ENCODE results near the gene KLHL26.
"Not testable (repeated sequence)": the region's sequence is repeated elsewhere in the genome, so short reads cannot be mapped to it uniquely, and the experiment has no call there.

KLHL26 gene, protein sequence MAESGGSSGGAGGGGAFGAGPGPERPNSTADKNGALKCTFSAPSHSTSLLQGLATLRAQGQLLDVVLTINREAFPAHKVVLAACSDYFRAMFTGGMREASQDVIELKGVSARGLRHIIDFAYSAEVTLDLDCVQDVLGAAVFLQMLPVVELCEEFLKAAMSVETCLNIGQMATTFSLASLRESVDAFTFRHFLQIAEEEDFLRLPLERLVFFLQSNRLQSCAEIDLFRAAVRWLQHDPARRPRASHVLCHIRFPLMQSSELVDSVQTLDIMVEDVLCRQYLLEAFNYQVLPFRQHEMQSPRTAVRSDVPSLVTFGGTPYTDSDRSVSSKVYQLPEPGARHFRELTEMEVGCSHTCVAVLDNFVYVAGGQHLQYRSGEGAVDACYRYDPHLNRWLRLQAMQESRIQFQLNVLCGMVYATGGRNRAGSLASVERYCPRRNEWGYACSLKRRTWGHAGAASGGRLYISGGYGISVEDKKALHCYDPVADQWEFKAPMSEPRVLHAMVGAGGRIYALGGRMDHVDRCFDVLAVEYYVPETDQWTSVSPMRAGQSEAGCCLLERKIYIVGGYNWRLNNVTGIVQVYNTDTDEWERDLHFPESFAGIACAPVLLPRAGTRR

GRCh38 chr19:18636969-18637629, at the start of gene KLHL26:
Gene KLHL26 (plus strand): TSS chr19:18637028. CDS start chr19:18637055, 27 bp downstream.
- no peak for DNase-seq

- DNase-seq: no peak
Observed at GRCh38 chr19:18587561-18587960, 49.3 kb upstream of the KLHL26 start.

DNA sequence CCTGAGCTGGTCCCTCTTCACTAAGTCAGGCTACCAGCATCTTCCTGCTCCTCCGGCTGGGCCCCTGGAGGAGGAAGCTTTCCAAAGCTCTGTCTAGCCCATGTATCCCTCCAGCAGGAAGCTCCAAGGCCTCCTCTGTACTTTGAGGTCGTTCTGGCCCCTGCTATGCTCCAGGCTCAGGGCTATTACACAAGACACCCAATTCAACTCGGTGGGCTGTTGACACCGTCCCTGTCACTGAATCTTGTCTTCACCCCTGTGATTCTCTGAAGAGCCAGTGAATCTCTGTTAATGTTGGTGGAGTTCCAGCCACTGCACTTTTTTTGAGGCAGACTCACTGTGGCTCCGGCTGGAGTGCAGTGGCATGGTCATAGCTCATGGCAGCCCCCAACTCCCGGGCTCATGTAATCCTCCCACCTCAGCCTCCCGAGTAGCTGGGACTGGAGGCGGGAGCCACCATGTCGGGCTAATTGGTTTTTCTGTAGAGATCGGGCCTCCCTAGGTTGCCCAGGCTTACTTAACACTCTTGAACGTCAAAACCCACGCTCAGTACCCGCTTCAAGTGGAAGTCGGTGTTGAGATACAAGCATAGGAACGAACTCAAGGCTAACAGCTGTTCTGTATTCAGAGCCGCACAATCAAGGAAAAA, 48.7 kb upstream of the KLHL26 start:
- DNase-seq: no peak

- DNase-seq: peak; percentile 95
Observed at GRCh38 chr19:18588611-18589379, 48.0 kb upstream of the KLHL26 start, which contains the start of gene REX1BD. Gene REX1BD (plus strand): TSS chr19:18588798. CDS start chr19:18588802, 4 bp downstream.

- DNase-seq: peak; percentile 77
Observed at GRCh38 chr19:18589380-18590272, 47.2 kb upstream of the KLHL26 start.

DNA sequence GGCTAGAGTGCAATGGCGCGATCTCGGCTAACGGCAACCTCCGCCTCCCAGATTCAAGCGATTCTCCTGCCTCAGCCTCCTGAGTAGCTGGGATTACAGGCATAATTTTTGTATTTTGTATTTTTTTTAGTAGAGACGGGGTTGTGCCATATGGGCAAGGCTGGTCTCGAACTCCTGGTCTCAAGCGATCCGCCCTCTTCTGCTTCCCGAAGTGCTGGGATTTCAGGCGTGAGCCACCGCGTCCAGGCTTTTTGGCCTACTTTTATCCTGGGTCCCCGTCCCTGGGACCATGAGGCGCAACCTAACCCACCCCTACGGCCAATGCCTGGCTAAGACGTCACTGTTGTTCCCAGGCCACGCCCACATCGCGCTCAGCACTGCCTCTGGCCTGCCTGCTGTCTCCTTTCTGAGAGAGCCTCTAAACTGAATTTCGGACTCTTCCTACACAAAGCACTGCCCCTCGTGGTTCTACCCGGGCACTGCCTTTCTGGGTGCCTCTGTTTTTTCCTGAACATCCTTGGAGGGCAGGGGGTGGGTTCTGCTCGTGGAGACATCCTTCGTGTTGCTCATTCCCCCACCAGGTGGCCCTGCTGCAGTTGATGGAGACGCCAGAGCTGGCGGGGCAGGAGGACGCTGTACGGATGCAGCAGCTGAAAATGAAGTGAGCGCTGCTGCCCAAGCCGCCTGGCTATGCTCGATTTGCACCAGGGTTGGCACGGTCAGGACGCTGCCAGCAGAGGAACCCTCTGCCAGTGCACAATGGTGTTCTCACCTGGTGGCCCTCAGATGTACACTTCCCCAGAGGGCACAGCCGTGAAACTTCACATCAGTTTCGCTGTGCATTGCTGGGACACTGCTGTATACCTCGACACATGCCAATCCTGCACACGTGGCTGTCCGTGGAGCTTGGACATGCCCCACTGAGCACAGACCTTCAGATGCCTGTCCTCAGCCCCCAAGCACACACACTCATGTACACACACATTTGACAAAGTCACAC, 46.3 kb upstream of the KLHL26 start:
- DNase-seq: peak; percentile 50

- no peak for DNase-seq
Observed at GRCh38 chr19:18591735-18592385, 45.0 kb upstream of the KLHL26 start.

DNA sequence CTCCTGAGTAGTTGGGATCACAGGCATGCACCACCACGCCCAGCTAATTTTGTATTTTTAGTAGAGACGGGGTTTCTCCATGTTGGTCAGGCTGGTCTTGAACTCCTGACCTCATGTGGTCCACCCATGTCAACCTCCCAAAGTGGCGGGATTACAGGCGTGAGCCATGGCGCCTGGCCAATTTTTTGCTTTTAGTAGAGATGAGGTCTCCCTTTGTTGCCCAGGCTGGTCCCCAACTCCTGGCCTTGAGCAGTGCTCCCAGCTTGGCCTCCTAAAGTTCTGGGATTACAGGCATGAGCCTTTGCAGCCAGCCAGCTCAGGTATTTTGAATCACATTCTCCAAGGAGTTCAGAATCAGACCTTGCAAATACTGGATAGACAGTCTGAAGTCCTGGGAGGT, 44.1 kb upstream of the KLHL26 start:
- not testable (repeated sequence) for DNase-seq

DNA sequence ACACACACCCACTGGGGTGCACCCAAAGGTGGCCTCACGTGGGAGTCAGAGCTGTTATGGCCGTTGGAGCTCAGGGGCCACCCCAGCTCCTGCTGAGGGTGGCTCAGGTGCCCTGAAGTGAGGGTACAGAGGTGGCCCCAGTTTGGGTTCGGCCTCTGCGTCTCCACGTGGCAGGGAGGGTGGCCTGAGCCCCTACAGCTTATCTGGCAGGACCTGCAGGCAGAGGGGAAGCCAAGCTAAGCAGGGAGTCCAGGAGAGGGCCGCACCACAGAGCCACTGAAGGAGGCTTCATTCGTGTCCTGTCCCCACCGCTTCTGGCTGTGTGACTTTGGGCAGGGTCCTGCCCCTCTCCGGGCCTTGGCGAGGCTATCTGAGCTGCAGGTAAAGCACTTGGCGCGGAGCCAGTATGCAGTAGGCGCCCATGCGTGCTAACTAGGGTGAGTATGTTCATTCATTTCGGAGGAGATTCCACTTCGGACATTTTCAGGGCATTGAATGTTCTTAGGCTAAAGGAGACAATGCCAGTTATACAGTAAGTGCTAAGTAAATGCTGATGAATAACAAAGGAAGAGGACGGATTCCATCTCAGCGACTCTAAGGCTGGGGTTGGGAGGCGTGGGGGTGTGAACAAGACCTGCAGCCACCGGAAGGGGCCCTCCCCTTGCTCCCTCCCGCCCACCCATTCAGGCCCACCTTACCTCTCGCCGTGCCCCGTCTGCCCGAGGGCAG, 43.3 kb upstream of the KLHL26 start:
- DNase-seq: no peak

- DNase-seq: peak; percentile 82
Observed at GRCh38 chr19:18594096-18594823, 42.6 kb upstream of the KLHL26 start.

DNA sequence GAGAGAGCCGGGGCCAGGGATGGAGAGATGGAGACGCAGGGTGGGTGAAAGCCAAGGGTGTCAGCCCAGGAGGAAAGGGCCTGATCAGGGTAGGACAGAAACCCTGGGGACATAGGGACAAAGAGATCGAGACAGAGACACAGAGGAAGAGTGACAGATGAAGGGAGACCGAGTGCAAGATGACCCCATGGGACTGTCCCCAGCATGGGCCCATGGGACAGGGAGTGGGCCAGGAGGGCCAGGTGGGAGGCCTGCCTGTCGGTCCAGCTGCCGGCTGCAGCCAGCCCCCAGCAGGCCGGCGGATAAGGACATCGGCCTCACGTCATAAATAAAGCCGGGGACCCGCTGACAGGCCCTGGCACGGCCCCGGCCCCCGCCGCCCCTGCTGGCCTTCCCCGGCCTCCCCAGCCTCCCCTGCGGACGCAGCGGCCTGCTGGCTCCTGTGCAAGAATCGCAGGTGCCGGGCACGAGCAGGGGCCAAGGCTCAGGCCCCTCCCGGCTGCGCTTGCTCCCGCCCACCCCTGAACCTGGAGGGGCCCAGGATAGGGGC, 41.9 kb upstream of the KLHL26 start:
- no peak for DNase-seq

DNA sequence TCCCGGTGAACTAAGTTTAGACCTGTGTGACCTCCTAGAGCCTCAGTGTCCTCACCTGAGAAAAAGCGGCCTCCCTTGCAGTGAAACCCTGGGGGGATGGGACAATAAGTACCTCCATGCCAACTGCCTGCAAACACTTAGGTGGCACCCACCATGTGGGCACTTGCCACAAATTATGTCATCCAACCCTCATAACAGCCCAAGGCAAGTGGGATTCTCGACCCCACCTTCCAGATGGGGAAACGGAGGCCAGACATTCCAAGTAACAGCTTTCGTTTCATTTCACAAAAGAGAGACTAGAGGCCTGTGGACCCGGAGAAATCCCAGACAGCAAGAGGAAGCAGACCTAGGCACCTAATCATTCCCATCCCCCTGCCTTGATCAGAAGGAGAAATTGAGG, 41.4 kb upstream of the KLHL26 start:
- DNase-seq: no peak

- DNase-seq: no peak
Observed at GRCh38 chr19:18596752-18597157, 40.1 kb upstream of the KLHL26 start.

GRCh38 chr19:18597809-18598660, 38.8 kb upstream of the KLHL26 start:
- DNase-seq: no peak

DNA sequence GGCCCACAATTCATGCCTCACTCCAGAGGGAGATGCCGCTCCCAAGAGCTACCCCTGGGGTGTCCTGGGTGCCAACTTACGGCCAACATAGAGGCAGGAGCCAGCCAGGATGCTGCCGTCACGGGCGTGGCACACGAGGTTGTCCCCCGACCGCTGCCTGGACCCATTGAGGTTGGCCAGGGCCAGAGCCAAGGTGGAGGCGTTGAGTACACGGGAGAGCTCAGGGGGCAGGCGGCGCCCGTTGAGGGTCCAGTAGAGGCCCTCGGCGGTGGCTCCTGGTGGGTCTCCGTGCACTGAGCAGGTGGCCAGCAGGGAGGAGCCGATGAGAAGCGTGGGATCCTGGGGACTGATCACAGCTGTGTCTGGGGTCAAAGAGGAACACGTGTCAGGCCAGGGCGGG, 37.3 kb upstream of the KLHL26 start:
- no peak for DNase-seq

DNA sequence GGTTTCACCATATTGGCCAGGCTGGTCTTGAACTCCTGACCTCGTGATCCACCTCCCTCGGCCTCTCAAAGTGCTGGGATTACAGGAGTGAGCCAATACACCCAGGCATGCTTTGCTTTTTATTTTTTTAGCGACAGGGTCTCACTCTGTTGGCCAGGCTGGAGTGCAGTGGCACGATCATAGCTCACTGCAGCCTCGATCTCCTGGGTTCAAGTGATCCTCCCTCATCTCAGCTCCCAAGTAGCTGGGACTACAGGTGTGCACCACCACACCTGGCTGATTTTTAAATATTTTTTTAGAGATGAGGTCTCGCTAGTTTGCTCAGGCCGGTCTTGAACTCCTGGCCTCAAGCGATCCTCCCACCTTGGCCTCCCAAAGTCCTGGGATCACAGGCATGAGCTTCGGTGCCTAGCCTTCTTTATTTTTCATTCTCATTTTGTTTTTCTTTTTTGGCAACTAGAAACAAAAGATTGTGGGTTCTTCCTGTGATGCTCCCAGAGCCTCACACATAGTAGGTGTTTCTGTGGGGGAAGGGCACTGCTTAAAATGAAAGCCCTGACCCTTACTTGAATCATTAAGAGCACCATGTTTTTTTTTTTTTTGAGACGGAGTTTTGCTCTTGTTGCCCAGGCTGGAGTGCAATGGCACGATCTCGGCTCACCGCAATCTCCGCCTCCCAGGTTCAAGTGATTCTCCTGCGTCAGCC, 36.0 kb upstream of the KLHL26 start:
- DNase-seq: not testable (repeated sequence)
